Right cardiac atrium (tissue), 5 donors: Measurements from ENCODE around the gene SMG6. TPM values are rescaled to one million over a fixed set of nuclear protein-coding genes. Genes with fewer than 3 reads are reported as not detected.

Experiments
- ATAC-seq, 2 donors: fragments of 200-7000 bp; cut with Tn5 transposase; one replicate each; pipeline versions ENCODE4 v1.8.0 to v1.9.1; 2020; ENCODE audit warnings: moderate library complexity in 2 of 2, mild to moderate bottlenecking in 1 of 2
- DNase-seq, 3 donors: peaks; one replicate each; pipeline ENCODE4 v3.0.0-alpha.2; 2020
- H3K27ac ChIP-seq: one replicate; pipeline ENCODE4 v1.5.1; 2013; ENCODE audit warnings: mild to moderate bottlenecking, low read length, control low read depth, moderate library complexity
- H3K27me3 ChIP-seq: one replicate; pipeline ENCODE4 v1.6.1; 2013; ENCODE audit not compliant: control insufficient read depth, insufficient read depth
- H3K4me1 ChIP-seq: one replicate; pipeline ENCODE4 v1.6.1; 2013; ENCODE audit warnings: low read length; ENCODE audit not compliant: control insufficient read depth, insufficient read depth
- H3K4me3 ChIP-seq: one replicate; pipeline ENCODE4 v1.5.1; 2013; ENCODE audit warnings: low read length, control low read depth
- H3K9me3 ChIP-seq: one replicate; pipeline ENCODE4 v1.6.1; 2013; ENCODE audit warnings: low read length; ENCODE audit not compliant: control insufficient read depth
- WGBS: extraction: QIAGEN DNeasy Blood & Tissue Kit; methylation state at CpG from one replicate; pipeline ENCODE4 v1.1.7; 2013; 5-methylcytosine and 5-hydroxymethylcytosine counted together
- intact Hi-C, 4 donors: fragments of 100-400 bp; cut with DNase I; formaldehyde crosslinking; loops; one replicate each; pipeline versions ENCODE4 v1.11.0 to v1.14.0; 2022 to 2023
- long read RNA-seq, 4 donors: library from polyadenylated mRNA; unstranded; transcript quantifications; one replicate each; pipeline ENCODE4 v2.0.0, GENCODE V29; 2020 to 2021
- polyA plus RNA-seq: library from polyadenylated mRNA; stranded (reverse); fragments of 200-250 nt; gene quantifications from one replicate; pipeline ENCODE4 v1.2.3, GENCODE V29; 2013
- total RNA-seq, 4 donors: library from RNA; stranded (reverse); fragmentation: NEBNext Ultra II Directional; extraction: Animal tissue kit (Norgen Biotek cat#: 25700); gene quantifications; one replicate each; pipeline ENCODE4 v1.2.1, GENCODE V29; 2021
- donor health status: healthy with polysubstance abuse.
- donor health status: DM: no; HTN: yes; CAD: no.
- donor health status: DM: no; HTN: no; CAD: no.
- donor health status: DM: no; HTN: yes; CAD: no; lungs with severe emphysema.
- donor health status: DM: yes; HTN: yes; CAD: no.

Gene SMG6
- total RNA-seq (10 to 100 TPM; 22.9 to 36.0 (median 30.6) TPM), polyA plus RNA-seq (18.7 TPM)
- long read RNA-seq, donor 1, partial matches to known transcripts: 7 of 20 reads
- long read RNA-seq, donor 1, other reads (novel, unspliced or antisense): 8 of 20 reads
- long read RNA-seq, donor 2, partial matches to known transcripts: 5 of 9 reads
- long read RNA-seq, donor 2, other reads (novel, unspliced or antisense): 3 of 9 reads
- long read RNA-seq, donor 3, transcript SMG6-215 (1 exons, 2,419 nt): major isoform, 8 of 28 reads
- long read RNA-seq, donor 3, partial matches to known transcripts: 13 of 28 reads
- long read RNA-seq, donor 3, other reads (novel, unspliced or antisense): 5 of 28 reads
- long read RNA-seq, donor 4, partial matches to known transcripts: 5 of 10 reads
- long read RNA-seq, donor 4, other reads (novel, unspliced or antisense): 4 of 10 reads

GRCh38 chr17:2303204-2304188 is at the start of gene SMG6, which contains the start of gene SRR:
Gene SMG6 (minus strand): TSS chr17:2303785. CDS start chr17:2303720, 65 bp downstream.
Gene SRR (plus strand): TSS chr17:2303950. CDS start chr17:2315561, 11,611 bp downstream.
- Histone ChIP-seq H3K4me3 (peak within 1 kb of the TSS; percentile 93), H3K27me3 (no peaks in the 10 kb centered on the region), H3K27ac (peak within 1 kb of the TSS; percentile 83), H3K9me3 (no peaks in the 10 kb centered on the region), H3K4me1 (peaks cover 2% of the 10 kb centered on the region)
- DNase-seq (peak; percentile 93 to 97 (median 97)), ATAC-seq (peak; percentile 98)
- under 1% methylated on average over 108 of the region's 108 CpGs for WGBS
- intact Hi-C loops: no loop called here

- WGBS: 93% methylated on average over 6 of the region's 6 CpGs
Measured at GRCh38 chr17:2351269-2351668, 47.7 kb upstream of the SMG6 start.

GRCh38 chr17:2347805-2348685 is 44.5 kb upstream of the SMG6 start:
- Histone ChIP-seq H3K27me3 (no peaks in the 10 kb centered on the region), H3K27ac (peak overlapping the region; percentile 12), H3K4me1 (peaks cover 3% of the 10 kb centered on the region), H3K4me3 (no peak overlapping the region), H3K9me3 (no peaks in the 10 kb centered on the region)
- intact Hi-C loops: no loop called here
- DNase-seq (peak in 1 of 3 donors; percentile 65), ATAC-seq (peak; percentile 51 to 79)
- 63% methylated on average over 11 of the region's 11 CpGs for WGBS

More at GRCh38 chr17:2351269-2351668, 47.7 kb upstream of the SMG6 start:
- Histone ChIP-seq H3K4me1 (peaks cover 3% of the 10 kb centered on the region), H3K4me3 (no peak overlapping the region), H3K9me3 (no peaks in the 10 kb centered on the region), H3K27me3 (no peaks in the 10 kb centered on the region), H3K27ac (no peak overlapping the region)
- DNase-seq (peak in 1 of 3 donors; percentile 8), ATAC-seq (no peak)
- intact Hi-C loops: no loop called here

DNA sequence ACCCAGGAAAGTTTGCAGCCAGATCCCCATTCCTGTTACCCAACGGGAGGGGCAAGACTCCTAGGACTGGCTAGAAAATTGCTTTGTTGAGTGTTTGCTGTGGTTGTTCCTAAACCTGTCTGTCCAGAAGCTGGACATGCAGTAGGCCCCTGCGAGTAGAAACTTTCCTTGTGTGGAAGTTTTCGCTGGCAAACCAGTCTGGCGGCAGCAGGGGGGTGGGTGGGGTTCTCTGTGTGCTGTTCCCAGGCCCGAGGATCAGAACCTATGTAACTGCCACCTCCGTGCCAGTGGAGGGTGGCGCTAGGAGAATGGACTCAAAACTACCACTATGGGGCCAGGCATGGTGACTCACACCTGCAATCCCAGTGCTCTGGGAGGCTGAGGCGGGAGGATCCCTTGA is 42.9 kb upstream of the SMG6 start:
- DNase-seq: no peak
- no peak overlapping the region for H3K27ac ChIP-seq
- no peaks in the 10 kb centered on the region for H3K27me3 ChIP-seq
- no peaks in the 10 kb centered on the region for H3K9me3 ChIP-seq
- intact Hi-C loops: no loop called here
- 93% methylated on average over 8 of the region's 8 CpGs for WGBS
- H3K4me1 ChIP-seq: peaks cover 3% of the 10 kb centered on the region
- no peak for ATAC-seq
- no peak overlapping the region for H3K4me3 ChIP-seq

DNA sequence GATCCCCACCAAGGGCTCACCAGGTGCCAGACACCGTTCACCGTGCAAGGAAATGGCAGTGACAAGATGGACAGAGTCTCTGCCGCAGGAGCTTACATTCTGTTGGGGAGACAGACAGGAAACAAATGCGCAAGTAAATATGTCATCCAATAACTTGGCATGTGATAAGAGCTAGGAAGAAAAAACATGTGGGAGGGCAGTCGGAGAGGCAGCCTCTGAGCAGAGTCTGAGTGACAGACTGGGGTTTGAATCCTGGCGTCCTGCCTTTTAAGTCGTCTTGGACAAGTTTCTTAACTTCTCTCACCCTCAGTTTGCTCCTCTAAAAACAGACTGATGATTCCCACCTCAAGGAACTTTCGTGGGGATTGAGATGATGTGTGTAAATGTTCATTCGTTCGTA is 40.9 kb upstream of the SMG6 start:
- H3K9me3 ChIP-seq: no peaks in the 10 kb centered on the region
- H3K4me3 ChIP-seq: no peak overlapping the region
- no peak overlapping the region for H3K27ac ChIP-seq
- DNase-seq (no peak), ATAC-seq (no peak)
- H3K27me3 ChIP-seq: no peaks in the 10 kb centered on the region
- peaks cover 3% of the 10 kb centered on the region for H3K4me1 ChIP-seq
- WGBS: 49% methylated on average over 10 of the region's 10 CpGs
- intact Hi-C loops: no loop called here

DNA sequence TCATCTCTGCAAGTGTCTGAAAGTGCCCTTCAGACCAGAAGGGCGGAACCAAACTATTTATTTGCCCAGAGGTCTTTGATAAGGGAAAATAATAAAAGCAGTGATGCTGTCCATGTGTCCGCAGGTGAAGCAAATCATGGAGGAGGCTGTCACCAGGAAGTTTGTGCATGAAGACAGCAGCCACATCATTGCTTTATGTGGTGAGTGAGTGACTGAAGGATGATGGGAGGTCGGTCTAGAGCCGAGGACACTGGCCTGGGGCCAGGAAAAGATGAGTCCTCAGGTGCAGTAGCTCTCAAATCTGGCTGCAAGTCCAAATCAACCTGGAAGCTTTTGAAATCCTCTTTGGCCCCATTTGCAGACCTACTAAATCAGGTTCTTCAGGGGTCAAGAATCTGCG is 39.8 kb upstream of the SMG6 start:
- WGBS: 66% methylated on average over 5 of the region's 5 CpGs
- H3K27ac ChIP-seq: no peak overlapping the region
- ATAC-seq (no peak), DNase-seq (no peak)
- no peaks in the 10 kb centered on the region for H3K9me3 ChIP-seq
- no peak overlapping the region for H3K4me3 ChIP-seq
- intact Hi-C loops: no loop called here
- no peaks in the 10 kb centered on the region for H3K27me3 ChIP-seq
- peaks cover 2% of the 10 kb centered on the region for H3K4me1 ChIP-seq

DNA sequence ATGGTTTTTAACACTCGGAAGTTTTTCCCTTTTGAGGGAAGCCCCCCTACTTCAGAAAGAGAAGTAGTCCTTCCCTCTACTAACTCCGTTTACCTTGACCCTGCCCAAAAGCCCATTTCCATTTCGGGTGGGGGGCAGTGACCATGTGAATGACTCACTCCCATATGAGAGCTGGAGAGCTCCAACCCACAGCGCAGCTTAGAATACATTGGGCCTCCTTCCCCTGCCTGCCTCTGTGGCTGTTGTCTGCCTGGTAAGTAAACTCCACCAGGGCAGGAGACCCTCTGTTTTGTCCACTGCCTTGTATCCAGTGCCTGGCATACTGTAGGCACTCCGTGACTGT is 34.7 kb upstream of the SMG6 start:
- WGBS: 22% methylated on average over 5 of the region's 5 CpGs
- intact Hi-C loops: no loop called here
- Histone ChIP-seq H3K9me3 (no peaks in the 10 kb centered on the region), H3K4me1 (peaks cover 2% of the 10 kb centered on the region), H3K4me3 (peak overlapping the region; percentile 92), H3K27ac (peak overlapping the region; percentile 16), H3K27me3 (no peaks in the 10 kb centered on the region)
- ATAC-seq (no peak), DNase-seq (no peak)

DNA sequence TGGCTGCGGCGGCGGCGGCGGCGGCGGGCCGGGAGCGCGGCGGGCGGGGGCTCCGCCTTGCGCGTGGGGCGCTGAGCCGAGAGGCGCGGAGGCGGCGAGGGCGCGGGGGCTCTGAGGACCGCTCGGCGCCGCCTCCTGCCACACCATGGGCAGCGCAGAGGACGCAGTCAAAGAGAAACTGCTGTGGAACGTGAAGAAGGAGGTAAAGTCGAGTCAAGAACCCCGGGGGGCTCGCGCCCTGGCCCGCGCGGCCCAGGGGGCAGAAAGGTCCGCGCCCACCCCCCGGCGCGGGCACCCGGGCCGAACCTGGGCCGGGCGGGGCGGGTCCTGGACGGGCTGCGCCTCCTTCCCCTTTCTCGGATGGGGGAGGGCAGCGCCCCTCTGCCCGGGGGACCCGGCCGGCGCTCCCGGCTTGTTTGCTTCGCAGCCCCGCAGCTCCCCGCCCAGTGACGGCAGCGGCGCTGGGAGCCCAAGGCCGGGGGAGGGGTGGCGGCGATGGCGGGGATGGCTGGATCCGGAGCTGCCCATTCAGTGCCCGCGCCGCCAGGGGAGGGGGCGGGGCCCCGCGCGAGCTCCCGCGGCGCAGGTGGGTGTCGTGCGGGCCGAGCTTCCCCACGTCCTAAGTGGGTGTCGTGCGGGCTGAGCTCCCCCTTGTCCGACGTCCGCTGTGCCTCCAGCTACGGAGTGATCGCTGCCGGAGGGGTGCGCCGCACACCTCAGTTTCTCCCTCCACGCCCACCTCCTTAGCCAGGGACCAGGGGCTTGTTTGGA is 34.1 kb upstream of the SMG6 start:
- Histone ChIP-seq H3K27me3 (no peaks in the 10 kb centered on the region), H3K4me1 (peaks cover 2% of the 10 kb centered on the region), H3K9me3 (no peaks in the 10 kb centered on the region), H3K27ac (peak overlapping the region; percentile 74), H3K4me3 (peak overlapping the region; percentile 92)
- WGBS: under 1% methylated on average over 92 of the region's 92 CpGs
- ATAC-seq (peak; percentile 50 to 59), DNase-seq (peak; percentile 67 to 89 (median 86))
- intact Hi-C loops: no loop called here

GRCh38 chr17:2336852-2337543 is 33.4 kb upstream of the SMG6 start, which contains the start of gene SGSM2:
Gene SGSM2 (plus strand): TSS chr17:2337501. CDS start chr17:2337689, 188 bp downstream.
- Histone ChIP-seq H3K27me3 (no peaks in the 10 kb centered on the region), H3K4me3 (peak within 1 kb of the TSS; percentile 92), H3K4me1 (peaks cover 2% of the 10 kb centered on the region), H3K9me3 (no peaks in the 10 kb centered on the region), H3K27ac (peak within 1 kb of the TSS; percentile 74)
- DNase-seq: peak; percentile 74 to 90 (median 90)
- ATAC-seq: peak; percentile 77 to 79
- intact Hi-C loops: no loop called here
- under 1% methylated on average over 77 of the region's 77 CpGs for WGBS
